A375 (cell line): ENCODE results near the gene ELFN2. TPM values are rescaled to one million over a fixed set of nuclear protein-coding genes. Genes with fewer than 3 reads are reported as not detected.

Source experiments
- total RNA-seq: library from RNA; depleted of rRNA; stranded (reverse); fragments of >200 nt; shearing (Covaris generic); gene quantifications from 2 replicates; pipeline ENCODE4 v1.2.3, GENCODE V29; 2014; rRNA removed

The ELFN2 gene, protein sequence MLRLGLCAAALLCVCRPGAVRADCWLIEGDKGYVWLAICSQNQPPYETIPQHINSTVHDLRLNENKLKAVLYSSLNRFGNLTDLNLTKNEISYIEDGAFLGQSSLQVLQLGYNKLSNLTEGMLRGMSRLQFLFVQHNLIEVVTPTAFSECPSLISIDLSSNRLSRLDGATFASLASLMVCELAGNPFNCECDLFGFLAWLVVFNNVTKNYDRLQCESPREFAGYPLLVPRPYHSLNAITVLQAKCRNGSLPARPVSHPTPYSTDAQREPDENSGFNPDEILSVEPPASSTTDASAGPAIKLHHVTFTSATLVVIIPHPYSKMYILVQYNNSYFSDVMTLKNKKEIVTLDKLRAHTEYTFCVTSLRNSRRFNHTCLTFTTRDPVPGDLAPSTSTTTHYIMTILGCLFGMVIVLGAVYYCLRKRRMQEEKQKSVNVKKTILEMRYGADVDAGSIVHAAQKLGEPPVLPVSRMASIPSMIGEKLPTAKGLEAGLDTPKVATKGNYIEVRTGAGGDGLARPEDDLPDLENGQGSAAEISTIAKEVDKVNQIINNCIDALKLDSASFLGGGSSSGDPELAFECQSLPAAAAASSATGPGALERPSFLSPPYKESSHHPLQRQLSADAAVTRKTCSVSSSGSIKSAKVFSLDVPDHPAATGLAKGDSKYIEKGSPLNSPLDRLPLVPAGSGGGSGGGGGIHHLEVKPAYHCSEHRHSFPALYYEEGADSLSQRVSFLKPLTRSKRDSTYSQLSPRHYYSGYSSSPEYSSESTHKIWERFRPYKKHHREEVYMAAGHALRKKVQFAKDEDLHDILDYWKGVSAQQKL
- total RNA-seq: 0.13 and 0.30 TPM in 2 replicates

DNA sequence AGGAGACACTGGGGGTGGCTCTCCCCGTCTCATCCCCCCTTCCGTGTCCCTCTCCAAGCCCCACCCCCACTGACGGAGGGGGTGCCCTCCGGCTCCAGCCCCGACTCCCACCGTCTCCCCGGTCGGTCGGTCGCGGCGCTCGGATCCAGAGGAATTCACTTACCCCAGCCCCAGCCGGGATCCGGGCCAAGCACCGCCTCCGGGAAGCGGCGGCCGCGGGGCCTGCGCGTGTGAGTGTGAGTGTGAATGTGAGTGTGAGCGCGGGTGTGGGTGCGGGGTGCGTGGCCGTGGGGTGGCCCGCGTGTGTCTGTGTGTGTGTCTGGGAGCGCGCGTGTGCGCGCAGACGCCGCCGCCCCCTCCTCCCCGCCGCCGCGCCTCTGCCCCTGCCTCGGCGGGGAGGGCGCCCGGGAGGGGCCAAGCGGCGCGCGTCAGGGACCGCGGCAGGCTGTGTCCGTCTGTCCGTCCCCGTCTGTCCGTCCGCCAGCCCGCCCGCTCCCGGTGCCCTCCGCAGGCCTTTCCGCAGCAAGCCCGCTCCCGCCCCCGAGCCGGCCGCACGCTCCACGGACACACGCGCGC, at the start of gene ELFN2:
TSS of gene ELFN2 (minus strand) at position 345 of the 576 bp plus-strand sequence. CDS start 51,945 bp downstream, outside the sequence.

Other genes with a start within 250 kb of the ELFN2 start
- 1.7 and 2.1 TPM in 2 replicates for gene C1QTNF6, start 239.2 kb downstream of the ELFN2 start, total RNA-seq
- not detected in 2 replicates for gene SSTR3, start 215.0 kb downstream of the ELFN2 start, total RNA-seq
- 0.40 TPM in 1 of 2 replicates, not detected in the other for gene RAC2, start 183.2 kb downstream of the ELFN2 start, total RNA-seq
- gene CYTH4, start 145.0 kb downstream of the ELFN2 start, total RNA-seq: 0.32 and 2.7 TPM in 2 replicates
- gene MFNG, start 58.9 kb upstream of the ELFN2 start, total RNA-seq: 2.0 and 2.5 TPM in 2 replicates
- gene CARD10, start 91.9 kb upstream of the ELFN2 start, total RNA-seq: 35.8 and 36.7 TPM in 2 replicates
- 7.6 and 10.9 TPM in 2 replicates for gene CDC42EP1, start 133.0 kb upstream of the ELFN2 start, total RNA-seq
- gene LGALS2, start 152.6 kb upstream of the ELFN2 start, total RNA-seq: not detected in 2 replicates
- gene GGA1, start 181.4 kb upstream of the ELFN2 start, total RNA-seq: 73.5 and 73.7 TPM in 2 replicates
- 11.0 and 14.9 TPM in 2 replicates for gene SH3BP1, start 212.2 kb upstream of the ELFN2 start, total RNA-seq
- 29.7 and 30.5 TPM in 2 replicates for gene PDXP, start 231.2 kb upstream of the ELFN2 start, total RNA-seq
- gene LGALS1, start 248.2 kb upstream of the ELFN2 start, total RNA-seq: 1,695 and 1,774 TPM in 2 replicates